HEK293 (cell line): ENCODE data around the gene SFRP5.

Experiments used
- CTCF ChIP-seq: fragments of 450-650 bp; formaldehyde crosslinking; IDR thresholded peaks from 2 replicates; pipeline ENCODE4 v1.5.1; 2016; ENCODE audit warnings: missing biosample characterization, missing genetic modification characterization
- MEIS1 ChIP-seq: sonication (generic); formaldehyde crosslinking; IDR thresholded peaks from 2 replicates; pipeline ENCODE4 v1.8.1; 2022; ENCODE audit warnings: missing genetic modification reagents, mild to moderate bottlenecking, borderline replicate concordance
- PBX3 ChIP-seq: sonication (generic); formaldehyde crosslinking; IDR thresholded peaks from 2 replicates; pipeline ENCODE4 v1.8.1; 2022; ENCODE audit warnings: mild to moderate bottlenecking, moderate library complexity, missing genetic modification reagents
- PRDM10 ChIP-seq: fragments of 450-650 bp; formaldehyde crosslinking; IDR thresholded peaks from 2 replicates; pipeline ENCODE4 v1.5.1; 2016; ENCODE audit warnings: missing biosample characterization, missing genetic modification characterization
- RBAK ChIP-seq: fragments of 450-650 bp; formaldehyde crosslinking; IDR thresholded peaks from 2 replicates; pipeline ENCODE4 v1.5.1; 2016; ENCODE audit warnings: missing biosample characterization, missing genetic modification characterization
- REST ChIP-seq: fragments of 450-650 bp; formaldehyde crosslinking; IDR thresholded peaks from 2 replicates; pipeline ENCODE4 v1.5.1; 2016; ENCODE audit warnings: missing biosample characterization, missing genetic modification characterization
- ZBTB26 ChIP-seq: fragments of 450-650 bp; formaldehyde crosslinking; optimal IDR thresholded peaks from 2 replicates; pipeline ENCODE3; 2016; ENCODE audit warnings: missing biosample characterization, mild to moderate bottlenecking, missing genetic modification characterization
- ZNF169 ChIP-seq: fragments of 450-650 bp; formaldehyde crosslinking; IDR thresholded peaks from 2 replicates; pipeline ENCODE4 v1.5.1; 2016; ENCODE audit warnings: missing biosample characterization, missing genetic modification characterization
- ZNF335 ChIP-seq: fragments of 450-650 bp; formaldehyde crosslinking; conservative IDR thresholded peaks from 2 replicates; pipeline ENCODE4 v1.5.1; 2016; ENCODE audit warnings: missing biosample characterization, missing genetic modification characterization
- ZNF423 ChIP-seq: fragments of 450-650 bp; formaldehyde crosslinking; IDR thresholded peaks from 2 replicates; pipeline ENCODE4 v1.5.1; 2016; ENCODE audit warnings: missing biosample characterization, missing genetic modification characterization
- ZNF449 ChIP-seq: fragments of 450-650 bp; formaldehyde crosslinking; IDR thresholded peaks from 2 replicates; pipeline ENCODE4 v1.5.1; 2017; ENCODE audit warnings: missing biosample characterization, mild to moderate bottlenecking, missing genetic modification characterization, moderate library complexity
- ZNF514 ChIP-seq: fragments of 450-650 bp; formaldehyde crosslinking; IDR thresholded peaks from 2 replicates; pipeline ENCODE4 v1.5.1; 2016; ENCODE audit warnings: missing biosample characterization, missing genetic modification characterization
- ZNF776 ChIP-seq: fragments of 450-650 bp; formaldehyde crosslinking; IDR thresholded peaks from 2 replicates; pipeline ENCODE4 v1.5.0; 2017; ENCODE audit warnings: missing biosample characterization, missing genetic modification characterization, borderline replicate concordance

GRCh38 chr10:97781618-97782331, 10.0 kb upstream of the SFRP5 start:
- TF ChIP-seq CTCF (tag by site-specific recombination) (no peak), ZNF169 (no peak), ZNF449 (tag by site-specific recombination) (no peak), ZNF423 (tag by site-specific recombination) (no peak), RBAK (tag by site-specific recombination) (no peak), ZNF776 (no peak), REST (tag by site-specific recombination) (no peak), ZNF335 (tag by site-specific recombination) (no peak), ZNF514 (tag by site-specific recombination) (no peak), ZBTB26 (no peak), PRDM10 (tag by site-specific recombination) (no peak), MEIS1 (CRISPR knock-in tag) (no peak), PBX3 (CRISPR knock-in tag) (no peak)
